ENCODE results near the gene ZNF281. TPM values are rescaled to one million over a fixed set of nuclear protein-coding genes. Genes with fewer than 3 reads are reported as not detected.

Gene ZNF281
- total and polyA plus RNA-seq, 2 experiments from 2014 or later: 40.3 to 45.2 TPM

DNA sequence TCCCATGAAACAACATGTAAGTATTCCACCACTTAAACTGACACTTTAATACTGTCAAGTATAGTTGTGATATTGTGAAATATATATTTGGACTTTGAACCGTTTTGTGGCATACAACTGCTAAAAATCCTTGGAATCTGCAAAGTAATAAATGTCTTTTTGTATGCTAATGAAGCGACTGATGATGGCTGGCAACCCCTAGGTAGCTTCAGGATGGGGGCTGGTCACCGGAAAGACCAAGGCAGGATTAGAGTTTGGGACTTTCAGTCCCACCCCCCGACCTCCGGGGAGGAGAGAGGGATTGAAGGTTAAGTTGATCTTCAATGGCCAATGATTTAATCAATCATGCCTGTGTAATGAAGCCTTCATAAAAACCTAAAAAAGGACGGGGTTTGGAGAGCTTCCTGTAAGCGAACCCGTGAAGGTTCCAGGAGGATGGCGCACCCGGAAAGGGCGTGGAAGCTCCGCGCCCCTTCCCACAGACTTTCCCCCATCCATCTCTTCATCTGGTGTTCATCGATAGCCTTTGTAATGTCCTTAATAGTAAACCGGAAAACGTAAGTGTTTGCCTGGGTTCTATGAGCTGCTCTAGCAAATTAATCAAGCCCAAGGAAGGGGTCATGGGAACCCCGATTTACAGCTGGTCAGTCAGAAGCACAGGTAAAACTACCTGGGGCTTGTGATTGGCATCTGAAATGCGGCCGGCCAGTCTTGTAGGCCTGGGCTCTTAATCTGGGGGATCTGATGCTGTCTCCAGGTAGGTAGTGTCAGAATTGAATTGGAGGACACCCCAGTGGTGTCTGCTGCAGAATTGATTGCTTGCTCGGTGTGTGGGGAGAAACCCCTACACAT, 1.8 kb upstream of the ZNF281 start:
- no peak overlapping the region for H3K4me3 ChIP-seq
- no peak overlapping the region for H3K27ac ChIP-seq
- H3K9me2 ChIP-seq (ENCODE audit: insufficient read depth): no peaks in the 10 kb centered on the region; the same call in 1 of the 2 replicates
- peak overlapping the region; percentile 52 for H2AFZ ChIP-seq
- DNase-seq: no peak
- no peak overlapping the region for H3K4me2 ChIP-seq (ENCODE audit: unreplicated experiment)
- H3K4me1 ChIP-seq (ENCODE audit: insufficient read depth): peaks cover 53% of the 10 kb centered on the region
- TF ChIP-seq EZH2 (IDR thresholded peaks at IDR 0.05; ENCODE audit: insufficient read depth, poor library complexity, severe bottlenecking) (no peak), EZH2phosphoT487 (IDR thresholded peaks at IDR 0.05; ENCODE audit: insufficient read depth, low read depth) (no peak)
- peaks cover 48% of the 10 kb centered on the region for H3F3A ChIP-seq (ENCODE audit: insufficient read depth)
- WGBS, 2 experiments (ENCODE audit: low coverage in 1 of 2, low lambda C conversion rate in 2 of 2, missing lambda C conversion rate in 2 of 2): 37 to 42% methylated on average over 20 of the region's 20 CpGs
- H3K79me2 ChIP-seq (ENCODE audit: insufficient read depth): peaks cover 32% of the 10 kb centered on the region
- no peaks in the 10 kb centered on the region for H4K20me1 ChIP-seq (ENCODE audit: insufficient read depth)
- H3K9me3 ChIP-seq (ENCODE audit: low read depth): no peaks in the 10 kb centered on the region
- H3K36me3 ChIP-seq (ENCODE audit: low read depth): peaks cover 22% of the 10 kb centered on the region
- no peak overlapping the region for H3K9ac ChIP-seq
- H3K27me3 ChIP-seq (replicated peaks; ENCODE audit: insufficient read depth): no peaks in the 10 kb centered on the region
- in situ Hi-C loops (cut with MboI): no loop called here

DNA sequence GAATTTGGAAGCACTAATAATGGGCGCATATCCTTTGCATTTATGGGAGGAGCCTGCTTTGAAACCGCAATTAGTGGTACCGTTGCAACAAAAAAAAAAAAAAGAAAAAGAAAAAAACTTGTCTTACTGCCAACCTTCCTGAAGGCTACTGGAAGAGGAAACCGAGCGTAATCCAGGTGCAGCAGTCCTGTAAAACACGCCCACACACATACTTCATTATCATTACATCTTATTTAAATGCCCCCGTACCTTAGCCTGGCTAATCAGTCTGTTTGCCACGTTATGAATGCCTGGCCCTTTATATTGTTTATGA, 686 bp upstream of the ZNF281 start:
- TF ChIP-seq EZH2phosphoT487 (IDR thresholded peaks at IDR 0.05; ENCODE audit: insufficient read depth, low read depth): no peak
- no peak for TF ChIP-seq EZH2 (IDR thresholded peaks at IDR 0.05; ENCODE audit: insufficient read depth, poor library complexity, severe bottlenecking)
- Histone ChIP-seq H3K36me3 (ENCODE audit: low read depth) (peaks cover 33% of the 10 kb centered on the region), H3K4me3 (peak overlapping the region; percentile 78), H3K4me1 (ENCODE audit: insufficient read depth) (peaks cover 55% of the 10 kb centered on the region), H3K27me3 (replicated peaks; ENCODE audit: insufficient read depth) (no peaks in the 10 kb centered on the region), H3K27ac (no peak overlapping the region; the same call in 1 of the 2 replicates), H4K20me1 (ENCODE audit: insufficient read depth) (no peaks in the 10 kb centered on the region), H3K79me2 (ENCODE audit: insufficient read depth) (peaks cover 43% of the 10 kb centered on the region), H3K4me2 (ENCODE audit: unreplicated experiment) (peak overlapping the region; percentile 81), H3F3A (ENCODE audit: insufficient read depth) (peaks cover 49% of the 10 kb centered on the region), H3K9me2 (ENCODE audit: insufficient read depth) (no peaks in the 10 kb centered on the region; the same call in 1 of the 2 replicates), H3K9me3 (ENCODE audit: low read depth) (no peaks in the 10 kb centered on the region), H2AFZ (peak overlapping the region; percentile 94), H3K9ac (no peak overlapping the region)
- 23 to 27% methylated on average over 8 of the region's 8 CpGs for WGBS, 2 experiments (ENCODE audit: low coverage in 1 of 2, low lambda C conversion rate in 2 of 2, missing lambda C conversion rate in 2 of 2)
- in situ Hi-C loops (cut with MboI): no loop called here
- DNase-seq: peak; percentile 33

DNA sequence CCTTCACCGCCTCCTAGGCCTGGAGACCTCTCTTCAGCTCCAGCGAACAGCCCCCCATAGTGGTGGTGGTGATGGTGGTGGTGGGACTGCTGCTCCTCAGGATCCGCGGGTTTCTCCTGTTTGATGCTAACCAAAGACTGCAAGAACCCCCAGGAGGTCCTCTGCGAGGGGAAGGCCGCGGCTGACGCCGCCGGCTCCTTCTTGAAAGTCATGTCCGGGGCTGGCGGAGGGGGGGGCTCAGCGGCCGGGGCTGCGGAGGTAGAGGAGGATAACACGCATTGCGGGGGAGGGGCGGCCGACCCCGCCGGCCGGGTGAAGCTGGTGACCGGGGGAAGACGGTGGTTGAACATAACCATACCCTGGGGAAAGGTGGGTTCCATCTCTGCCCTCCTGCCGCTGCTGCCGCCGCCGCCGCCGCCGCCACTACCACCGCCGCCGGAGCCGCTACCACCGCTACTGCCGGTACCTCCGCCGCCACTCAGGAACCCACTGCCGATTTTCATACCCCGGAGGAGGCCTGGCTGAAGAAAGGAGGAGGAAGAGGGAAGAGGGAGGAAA, 554 bp downstream of the ZNF281 start:
- Histone ChIP-seq H3K27ac (peak overlapping the region; percentile 63), H3K4me1 (ENCODE audit: insufficient read depth) (peaks cover 54% of the 10 kb centered on the region), H3K36me3 (ENCODE audit: low read depth) (peaks cover 46% of the 10 kb centered on the region), H3K9ac (peak overlapping the region; percentile 91), H3K79me2 (ENCODE audit: insufficient read depth) (peaks cover 55% of the 10 kb centered on the region), H2AFZ (peak overlapping the region; percentile 94), H3K27me3 (replicated peaks; ENCODE audit: insufficient read depth) (no peaks in the 10 kb centered on the region), H3K9me2 (ENCODE audit: insufficient read depth) (no peaks in the 10 kb centered on the region; the same call in 1 of the 2 replicates), H4K20me1 (ENCODE audit: insufficient read depth) (no peaks in the 10 kb centered on the region), H3K4me3 (peak overlapping the region; percentile 78), H3K9me3 (ENCODE audit: low read depth) (no peaks in the 10 kb centered on the region), H3K4me2 (ENCODE audit: unreplicated experiment) (peak overlapping the region; percentile 81), H3F3A (ENCODE audit: insufficient read depth) (peaks cover 48% of the 10 kb centered on the region)
- WGBS, 2 experiments (ENCODE audit: low coverage in 1 of 2, low lambda C conversion rate in 2 of 2, missing lambda C conversion rate in 2 of 2): 3 to 5% methylated on average over 29 to 35 of the region's 41 CpGs
- TF ChIP-seq EZH2phosphoT487 (IDR thresholded peaks at IDR 0.05; ENCODE audit: insufficient read depth, low read depth) (no peak), EZH2 (IDR thresholded peaks at IDR 0.05; ENCODE audit: insufficient read depth, poor library complexity, severe bottlenecking) (no peak)
- peak; percentile 56 for DNase-seq
- in situ Hi-C loops (cut with MboI): no loop called here

- Histone ChIP-seq H3K9me2 (ENCODE audit: insufficient read depth) (no peaks in the 10 kb centered on the region; the same call in 1 of the 2 replicates), H3K4me2 (ENCODE audit: unreplicated experiment) (peak overlapping the region; percentile 81), H3K36me3 (ENCODE audit: low read depth) (peaks cover 76% of the 10 kb centered on the region), H2AFZ (no peak overlapping the region), H4K20me1 (ENCODE audit: insufficient read depth) (no peaks in the 10 kb centered on the region), H3K79me2 (ENCODE audit: insufficient read depth) (peaks cover 85% of the 10 kb centered on the region), H3K4me1 (ENCODE audit: insufficient read depth) (peaks cover 82% of the 10 kb centered on the region), H3K9ac (no peak overlapping the region), H3K9me3 (ENCODE audit: low read depth) (no peaks in the 10 kb centered on the region), H3K27ac (no peak overlapping the region), H3K27me3 (replicated peaks; ENCODE audit: insufficient read depth) (no peaks in the 10 kb centered on the region), H3K4me3 (peak overlapping the region; percentile 78), H3F3A (ENCODE audit: insufficient read depth) (peaks cover 71% of the 10 kb centered on the region)
- no peak for TF ChIP-seq EZH2 (IDR thresholded peaks at IDR 0.05; ENCODE audit: insufficient read depth, poor library complexity, severe bottlenecking)
- TF ChIP-seq EZH2phosphoT487 (IDR thresholded peaks at IDR 0.05; ENCODE audit: insufficient read depth, low read depth): no peak
- WGBS, 2 experiments (ENCODE audit: low coverage in 1 of 2, low lambda C conversion rate in 2 of 2, missing lambda C conversion rate in 2 of 2): 98 to 99% methylated on average over 8 of the region's 8 CpGs
- no peak for DNase-seq
- in situ Hi-C loops (cut with MboI): no loop called here
Measured at GRCh38 chr1:200406161-200406797, 3.6 kb downstream of the ZNF281 start.
